Gastroesophageal sphincter (tissue), 3 donors: ENCODE measurements around the gene DYRK3.

Experiments
- POLR2A ChIP-seq, 2 donors: fragments of 450-650 bp; IDR thresholded peaks; one replicate each; pipeline ENCODE4 v1.6.1; 2017; ENCODE audit warnings: antibody characterized with exemption in 2 of 2, mild to moderate bottlenecking in 2 of 2, moderate library complexity in 1 of 2
- POLR2AphosphoS5 ChIP-seq: sonication (generic); formaldehyde crosslinking; IDR thresholded peaks from one replicate; pipeline ENCODE4 v1.6.1; 2017; ENCODE audit warnings: antibody characterized with exemption
- TF ChIP-seq, protein P1 (sequence below), 4 experiments: fragments of 200-600 bp in 2 of 4; fragments of 450-650 bp in 2 of 4; sonication (generic) in 1 of 4; IDR thresholded peaks; one replicate each; pipeline ENCODE4 v1.5.1; 2017 to 2019; ENCODE audit warnings: antibody characterized with exemption in 4 of 4, mild to moderate bottlenecking in 2 of 4, moderate library complexity in 2 of 4

- TF ChIP-seq, protein P1, sequence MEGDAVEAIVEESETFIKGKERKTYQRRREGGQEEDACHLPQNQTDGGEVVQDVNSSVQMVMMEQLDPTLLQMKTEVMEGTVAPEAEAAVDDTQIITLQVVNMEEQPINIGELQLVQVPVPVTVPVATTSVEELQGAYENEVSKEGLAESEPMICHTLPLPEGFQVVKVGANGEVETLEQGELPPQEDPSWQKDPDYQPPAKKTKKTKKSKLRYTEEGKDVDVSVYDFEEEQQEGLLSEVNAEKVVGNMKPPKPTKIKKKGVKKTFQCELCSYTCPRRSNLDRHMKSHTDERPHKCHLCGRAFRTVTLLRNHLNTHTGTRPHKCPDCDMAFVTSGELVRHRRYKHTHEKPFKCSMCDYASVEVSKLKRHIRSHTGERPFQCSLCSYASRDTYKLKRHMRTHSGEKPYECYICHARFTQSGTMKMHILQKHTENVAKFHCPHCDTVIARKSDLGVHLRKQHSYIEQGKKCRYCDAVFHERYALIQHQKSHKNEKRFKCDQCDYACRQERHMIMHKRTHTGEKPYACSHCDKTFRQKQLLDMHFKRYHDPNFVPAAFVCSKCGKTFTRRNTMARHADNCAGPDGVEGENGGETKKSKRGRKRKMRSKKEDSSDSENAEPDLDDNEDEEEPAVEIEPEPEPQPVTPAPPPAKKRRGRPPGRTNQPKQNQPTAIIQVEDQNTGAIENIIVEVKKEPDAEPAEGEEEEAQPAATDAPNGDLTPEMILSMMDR (IDR thresholded peaks at IDR 0.05): peak in 1 of 4 experiments; percentile 11
- TF ChIP-seq POLR2A (IDR thresholded peaks at IDR 0.05): no peak
- TF ChIP-seq POLR2AphosphoS5: no peak
These were observed 45.1 kb upstream of the DYRK3 start for GRCh38 chr1:206590025-206590758.
